ENCODE measurements around the gene TLCD3A. TPM values are rescaled to one million over a fixed set of nuclear protein-coding genes. Genes with fewer than 3 reads are reported as not detected.

The TLCD3A gene
- total and polyA plus RNA-seq, 2 donors (not counting 3 experiments of a cell fraction or from before 2014, with no cell fraction given) = 36.6 to 54.1 TPM

- no peak for TF ChIP-seq FOS (IDR thresholded peaks at IDR 0.05; ENCODE audit: borderline replicate concordance, insufficient read depth, low read length)
- TF ChIP-seq CTCF (IDR thresholded peaks at IDR 0.05; ENCODE audit: extremely low read depth in 1 of 2, insufficient read depth in 1 of 2, low read depth in 1 of 2, low read length in 2 of 2) = no peak
- no peak for TF ChIP-seq POLR2AphosphoS5 (IDR thresholded peaks at IDR 0.05; ENCODE audit: insufficient read depth, low read depth, low read length)
- no peak for TF ChIP-seq POLR2A (IDR thresholded peaks at IDR 0.05; ENCODE audit: low read depth, low read length)
- no peak for TF ChIP-seq JUN (IDR thresholded peaks at IDR 0.05; ENCODE audit: borderline replicate concordance, insufficient read depth, insufficient read length, low read depth)
- no peak for TF ChIP-seq EZH2 (IDR thresholded peaks at IDR 0.05; ENCODE audit: borderline replicate concordance, low read depth, low read length, severe bottlenecking)
- no peaks in the 10 kb centered on the region for H3K4me1 ChIP-seq (ENCODE audit: control insufficient read depth, extremely low read depth, insufficient read depth, low read length)
- BruUV-seq (replicated peaks) = no TSS peak
- dilution Hi-C loops (cut with MboI; ENCODE audit: extremely low pct_ligation_motif_present, low sequenced_read_pairs) (no loop called here), intact Hi-C loops (cut with micrococcal nuclease) (no loop called here)
- H3K27ac ChIP-seq (ENCODE audit: insufficient read depth, low read depth, low read length) = no peak overlapping the region
- no peak overlapping the region for H3K4me3 ChIP-seq (replicated peaks in 1 of 3; ENCODE audit: insufficient read depth in 1 of 3, low read depth in 1 of 3, low read length in 3 of 3)
- H3K9me1 ChIP-seq (replicated peaks; ENCODE audit: control insufficient read depth, extremely low read depth, insufficient read depth, low read length) = no peaks in the 10 kb centered on the region
- no peaks in the 10 kb centered on the region for H3K27me3 ChIP-seq (ENCODE audit: control insufficient read depth in 2 of 2, insufficient read depth in 2 of 2, low read length in 2 of 2)
- DNase-seq (ENCODE audit: low read depth, low spot score) (no peak), FAIRE-seq (no peak)
- no peak overlapping the region for H3K9ac ChIP-seq (replicated peaks; ENCODE audit: extremely low read depth, insufficient read depth, low read length)
- H3K9me3 ChIP-seq (replicated peaks; ENCODE audit: control insufficient read depth, insufficient read depth, low read length) = no peaks in the 10 kb centered on the region
- POLR2A ChIA-PET = no interaction called here
- H4K20me1 ChIP-seq (replicated peaks; ENCODE audit: control insufficient read depth, extremely low read depth, insufficient read depth, low read length) = peaks cover 2% of the 10 kb centered on the region
- H3K79me2 ChIP-seq (ENCODE audit: control insufficient read depth, insufficient read depth, low read length) = peaks cover under 1% of the 10 kb centered on the region
- H2AFZ ChIP-seq (ENCODE audit: low read depth, low read length) = no peak overlapping the region
- H3K4me2 ChIP-seq (ENCODE audit: insufficient read depth, low read length) = no peak overlapping the region
- peaks cover 16 to 43% of the 10 kb centered on the region in 2 experiments for H3K36me3 ChIP-seq (ENCODE audit: control insufficient read depth in 2 of 2, extremely low read depth in 1 of 2, insufficient read depth in 2 of 2, low read length in 2 of 2)
- CTCF ChIA-PET = interaction anchor here (0.9 to 2.3 kb wide), 2 partner anchors 223 to 361 kb away, joined by 3 to 6 read pairs; partner anchors contain the start of gene TIMM22
These were observed 41.3 kb downstream of the TLCD3A start for GRCh38 chr17:773467-774312.

All from endothelial cell of umbilical vein (primary cell).